Left colon (tissue), 2 donors: ENCODE results near the gene NAALADL2. TPM values are rescaled to one million over a fixed set of nuclear protein-coding genes. Genes with fewer than 3 reads are reported as not detected.

Experiments
- ATAC-seq: fragments of 200-7000 bp; cut with Tn5 transposase; one replicate; pipeline ENCODE4 v1.9.1; 2020; ENCODE audit warnings: mild to moderate bottlenecking, moderate library complexity
- DNase-seq, 2 donors: peaks; one replicate each; pipeline ENCODE4 v3.0.0-alpha.2; 2020
- intact Hi-C, 2 donors: fragments of 100-400 bp; cut with DNase I in 1 of 2; cut with micrococcal nuclease in 1 of 2; formaldehyde crosslinking; loops; one replicate each; pipeline versions ENCODE4 v1.11.2 to v1.14.0; 2022; cut with DNase I, micrococcal nuclease
- total RNA-seq, 2 donors: library from RNA; stranded (reverse); fragmentation: NEBNext Ultra II Directional; extraction: Animal tissue kit (Norgen Biotek cat#: 25700); gene quantifications; one replicate each; pipeline ENCODE4 v1.2.1, GENCODE V29; 2021
- donor health status: DM: no; HTN: no; CAD: no.
- donor health status: DM: yes; HTN: yes; CAD: no.

The NAALADL2 gene
- total RNA-seq, 2 donors from 2014 or later: 20.7 to 21.1 TPM

DNA sequence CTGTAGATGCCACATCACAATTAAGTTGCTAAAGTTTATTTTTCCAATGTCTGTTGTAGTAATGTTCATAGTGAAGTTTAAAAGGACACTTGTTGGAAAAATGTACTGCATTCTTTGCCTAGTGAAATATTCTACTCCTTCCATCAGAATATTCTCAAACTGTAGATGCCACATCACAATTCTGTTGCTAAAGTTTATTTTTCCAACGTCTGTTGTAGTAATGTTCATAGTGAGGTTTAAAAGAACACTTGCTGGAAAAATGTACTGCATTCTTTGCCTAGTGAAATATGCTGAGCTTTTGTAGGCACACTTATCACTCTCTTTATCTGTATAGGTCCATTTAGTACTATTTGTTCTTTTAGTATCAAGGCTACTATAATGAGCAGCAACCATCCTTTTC is 836.1 kb downstream of the NAALADL2 start:
- ATAC-seq (no peak), DNase-seq (no peak)
- intact Hi-C loops: no loop called here

DNA sequence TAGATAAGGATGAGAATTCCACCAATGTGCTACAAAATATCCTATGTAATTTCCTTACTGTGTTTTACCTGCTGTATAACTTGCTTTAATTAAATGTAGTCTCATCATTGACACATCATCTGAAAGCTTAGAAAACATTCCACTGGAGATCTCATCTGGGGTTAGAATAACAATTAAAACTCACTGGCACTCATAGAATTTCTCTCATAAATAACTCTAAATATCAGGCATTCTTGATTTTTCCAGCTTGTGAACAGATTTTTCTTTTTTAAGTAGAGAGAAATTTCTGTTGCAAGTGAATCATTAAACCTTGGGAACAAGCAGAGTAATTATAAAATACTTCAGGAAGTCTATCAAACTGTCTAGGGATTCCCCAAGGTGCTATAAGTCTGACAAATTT is 843.8 kb downstream of the NAALADL2 start:
- intact Hi-C loops: no loop called here
- ATAC-seq (no peak), DNase-seq (no peak)

DNA sequence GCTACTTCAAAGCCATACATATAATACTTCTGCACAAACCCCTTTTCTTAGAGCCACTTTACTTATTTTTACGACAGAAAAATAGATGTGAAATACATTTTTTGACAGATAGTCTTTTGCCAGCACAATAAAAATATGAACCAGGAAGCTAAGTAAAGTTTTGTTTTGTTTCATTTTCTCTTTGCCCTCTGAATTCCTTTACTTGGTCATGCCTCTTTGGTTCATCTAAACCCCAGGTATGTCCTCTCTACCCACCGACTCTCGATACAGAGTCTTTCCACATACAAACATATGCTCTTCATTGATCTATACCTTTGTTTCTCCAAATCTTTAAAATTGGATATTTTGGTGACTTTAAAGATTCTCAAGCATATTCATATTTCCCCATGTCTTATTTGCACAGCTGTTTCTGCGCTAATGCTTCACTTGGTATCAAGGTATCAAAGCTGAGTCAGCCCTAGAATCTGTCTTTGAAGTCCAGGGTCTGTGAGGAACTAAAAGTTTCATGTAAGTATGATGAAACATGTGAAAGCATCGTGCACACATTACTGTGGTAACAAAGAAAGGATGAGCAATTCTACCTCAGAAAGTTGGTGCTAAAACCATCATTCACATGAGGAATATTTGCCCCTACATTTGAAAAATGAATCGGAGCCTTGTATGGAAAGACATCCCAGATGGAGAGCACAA is 845.4 kb downstream of the NAALADL2 start:
- intact Hi-C loops: no loop called here
- no peak for DNase-seq
- ATAC-seq: no peak

DNA sequence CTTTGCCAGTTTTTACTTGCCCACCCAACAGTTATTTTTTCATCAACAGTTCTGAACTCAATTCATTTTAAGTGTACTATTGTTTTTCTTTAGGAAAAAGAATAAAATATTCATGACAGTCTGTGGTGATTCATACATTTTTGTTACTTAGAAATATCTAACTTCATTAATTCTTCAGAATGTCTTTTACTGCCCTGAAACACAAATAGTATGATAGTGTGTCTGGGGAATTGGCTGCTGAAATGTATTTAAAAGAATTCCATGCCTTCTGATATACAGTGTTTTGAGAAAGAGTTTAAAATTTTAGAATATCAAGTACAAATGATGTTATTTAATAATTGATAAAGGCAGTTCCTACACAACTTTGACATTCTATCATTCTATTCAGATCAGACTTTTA is 854.1 kb downstream of the NAALADL2 start:
- DNase-seq (no peak), ATAC-seq (no peak)
- intact Hi-C loops: no loop called here

DNA sequence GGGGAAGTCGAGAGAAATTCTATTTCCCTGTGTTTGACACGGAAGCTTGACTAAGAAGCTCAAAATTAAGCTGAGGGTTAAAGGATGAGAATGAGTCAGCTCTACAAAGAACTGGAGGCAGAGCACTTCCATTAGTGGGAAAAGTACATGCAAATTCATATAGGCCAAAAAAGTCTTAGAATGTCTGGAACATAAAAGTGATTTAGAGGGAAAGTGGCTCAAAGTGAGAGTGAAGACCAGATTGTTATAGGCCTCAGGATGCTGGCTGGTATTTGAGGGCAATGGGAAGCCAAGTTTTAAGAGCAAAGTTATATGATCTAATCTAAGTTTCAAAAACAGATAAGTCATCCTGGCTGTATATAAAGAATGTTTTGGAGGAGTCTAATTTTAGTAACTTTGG is 857.3 kb downstream of the NAALADL2 start:
- DNase-seq (no peak), ATAC-seq (no peak)

DNA sequence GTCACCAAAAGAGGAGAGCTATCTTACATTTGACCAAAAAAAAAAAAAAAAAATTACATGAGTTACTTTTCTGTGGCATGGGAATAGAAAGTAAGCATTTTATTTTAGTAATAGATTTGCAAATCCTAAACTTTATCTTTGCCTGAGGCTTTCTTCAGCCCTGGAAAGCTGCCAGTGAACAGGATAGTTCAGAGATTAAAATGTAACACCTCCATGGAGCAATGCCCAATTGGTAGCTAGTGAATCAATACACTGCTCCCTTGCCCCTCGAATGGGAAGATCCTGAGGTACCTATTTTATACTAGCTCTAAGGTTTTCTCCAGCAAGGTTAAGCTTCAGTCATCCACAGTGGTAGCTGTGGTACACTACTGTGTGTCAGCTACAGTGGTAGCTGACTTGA is 867.1 kb downstream of the NAALADL2 start:
- ATAC-seq (no peak), DNase-seq (no peak)
- intact Hi-C loops: no loop called here

More for the DNA sequence above, 857.3 kb downstream of the NAALADL2 start:
- intact Hi-C loops: no loop called here

DNA sequence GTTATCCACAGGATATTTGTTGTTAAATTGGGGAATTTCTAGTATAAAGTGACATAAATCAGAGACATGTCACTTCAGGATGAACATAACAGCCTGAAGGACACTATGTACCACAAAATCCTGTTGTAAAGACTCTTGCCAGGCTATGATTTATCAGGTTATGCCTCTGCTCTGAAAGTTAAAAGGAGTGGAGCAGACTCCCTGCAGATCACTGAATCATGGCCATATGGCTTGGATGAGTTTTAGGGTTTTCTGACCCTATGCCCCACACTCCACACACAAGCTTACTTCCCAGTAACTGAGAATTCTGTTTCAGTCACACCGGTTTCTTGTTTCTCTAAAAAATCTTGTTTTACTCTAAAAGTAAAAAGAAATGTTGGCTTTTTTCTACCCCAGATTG is 869.4 kb downstream of the NAALADL2 start:
- intact Hi-C loops: no loop called here
- no peak for DNase-seq
- ATAC-seq: no peak

DNA sequence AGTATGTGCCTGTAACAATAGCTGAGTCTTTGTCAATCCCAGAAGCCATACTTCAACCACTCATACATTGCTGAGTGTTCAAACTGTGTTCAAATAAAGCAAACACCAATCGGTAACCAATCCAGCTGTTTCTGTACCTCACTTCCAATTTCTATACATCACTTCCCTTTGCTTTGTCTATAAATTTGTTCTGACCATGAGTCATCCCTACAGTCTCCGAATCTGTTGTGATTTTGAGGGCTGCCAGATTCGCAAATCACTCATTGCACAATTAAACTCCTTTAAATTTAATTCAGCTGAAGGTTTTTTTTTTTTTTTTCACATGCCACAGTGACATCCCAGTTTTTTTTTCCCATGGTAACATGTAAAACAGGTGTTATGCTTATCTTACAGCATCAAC is 870.3 kb downstream of the NAALADL2 start:
- intact Hi-C loops: no loop called here
- DNase-seq (no peak), ATAC-seq (no peak)

DNA sequence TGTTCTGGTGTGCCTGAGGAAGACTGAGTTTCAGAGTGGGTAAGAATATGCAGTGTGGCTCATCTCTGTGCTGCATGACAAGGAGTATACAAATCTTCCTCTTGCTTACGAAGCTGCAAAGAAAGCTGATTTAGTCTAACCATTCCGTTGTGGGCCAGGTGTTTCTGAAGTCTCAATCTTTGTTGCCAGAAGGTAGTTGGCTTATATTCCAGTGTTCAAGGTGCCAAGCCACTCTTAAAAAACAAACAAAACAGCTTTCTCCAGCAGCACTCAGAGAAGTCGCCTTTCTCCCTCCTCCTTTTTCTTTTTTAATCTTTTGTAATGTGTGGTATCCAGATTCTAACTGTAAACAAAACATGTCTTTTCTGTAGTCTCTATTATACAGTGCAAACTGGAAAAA is 872.4 kb downstream of the NAALADL2 start:
- ATAC-seq (no peak), DNase-seq (no peak)
- intact Hi-C loops: no loop called here

DNA sequence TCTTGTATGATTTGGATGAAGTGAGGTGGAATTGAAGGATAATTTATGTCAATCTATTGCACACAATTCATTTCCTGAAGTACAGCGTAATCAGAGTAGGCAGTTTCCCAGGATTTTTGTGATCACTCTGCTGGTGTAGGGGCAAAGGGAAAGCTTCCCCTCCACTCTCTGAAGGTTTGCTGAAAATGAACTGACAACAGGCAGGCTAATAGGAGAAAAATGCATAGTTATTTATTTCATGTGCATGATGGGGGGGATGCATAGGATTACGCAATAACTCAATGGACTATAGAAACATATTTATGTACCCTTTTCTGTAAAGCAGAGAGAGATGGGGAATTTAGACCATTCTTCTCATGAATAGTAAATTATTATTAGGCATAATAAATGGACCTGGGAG is 872.9 kb downstream of the NAALADL2 start:
- intact Hi-C loops: no loop called here
- DNase-seq (no peak), ATAC-seq (no peak)

DNA sequence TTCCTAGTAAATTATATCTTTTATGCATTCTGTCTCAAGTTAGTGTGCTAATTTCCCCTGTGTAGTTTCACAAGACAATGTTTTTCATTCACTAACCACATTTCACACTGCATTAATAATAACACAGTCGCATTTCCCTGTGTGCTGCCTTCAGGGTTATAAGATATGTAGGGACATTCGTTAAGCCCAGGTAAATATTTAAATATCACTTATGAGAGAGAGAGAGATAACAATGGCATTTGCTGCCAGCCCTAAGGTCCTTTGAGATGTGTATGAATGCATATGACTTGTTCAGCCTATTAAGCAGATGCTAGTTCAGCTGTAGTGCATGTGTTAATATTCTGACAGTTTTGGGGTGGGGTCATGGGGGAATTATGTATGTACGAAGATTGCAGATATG is 876.7 kb downstream of the NAALADL2 start:
- intact Hi-C loops: no loop called here
- ATAC-seq: no peak
- no peak for DNase-seq

DNA sequence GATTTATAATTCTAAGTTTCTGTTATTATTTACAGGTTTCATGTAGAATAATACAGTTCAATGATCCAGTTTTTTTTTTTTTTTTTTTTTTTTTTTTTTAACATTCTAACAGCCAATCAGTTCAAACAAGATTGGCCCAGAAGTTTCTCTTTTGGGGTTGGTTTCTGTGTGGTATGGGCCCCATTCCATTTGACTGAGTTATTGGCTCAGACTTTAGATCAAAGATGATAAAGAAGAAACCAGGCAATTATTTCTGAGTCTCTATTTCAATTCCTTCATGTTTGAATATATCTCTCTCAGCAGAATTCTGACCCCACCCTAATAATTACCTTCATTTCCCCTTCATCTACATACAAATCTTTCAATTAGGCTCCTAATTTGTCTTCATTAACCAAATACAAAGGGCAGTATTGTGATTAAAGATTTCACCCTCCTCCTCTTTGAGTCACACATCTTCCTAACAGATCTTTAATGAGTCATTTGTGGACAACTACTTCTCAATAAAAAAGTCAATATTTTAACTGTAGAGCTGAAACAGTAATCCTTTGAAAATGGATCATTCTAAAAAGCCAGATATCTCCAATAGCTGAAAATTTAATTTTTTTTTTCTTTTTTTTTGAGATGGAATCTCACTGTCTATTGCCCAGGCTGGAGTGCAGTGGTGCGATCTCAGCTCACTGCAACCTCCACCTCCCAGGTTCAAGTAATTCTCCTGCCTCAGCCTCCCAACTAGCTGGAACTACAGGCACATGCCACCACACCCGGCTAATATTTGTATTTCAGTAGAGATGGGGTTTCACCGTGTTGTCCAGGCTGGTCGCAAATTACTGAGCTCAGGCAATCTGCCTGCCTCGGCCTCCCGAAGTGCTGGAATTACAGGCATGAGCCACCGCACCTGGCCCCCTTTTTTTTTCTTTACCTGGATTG is 878.8 kb downstream of the NAALADL2 start:
- ATAC-seq: no peak
- DNase-seq: no peak
- intact Hi-C loops: no loop called here

DNA sequence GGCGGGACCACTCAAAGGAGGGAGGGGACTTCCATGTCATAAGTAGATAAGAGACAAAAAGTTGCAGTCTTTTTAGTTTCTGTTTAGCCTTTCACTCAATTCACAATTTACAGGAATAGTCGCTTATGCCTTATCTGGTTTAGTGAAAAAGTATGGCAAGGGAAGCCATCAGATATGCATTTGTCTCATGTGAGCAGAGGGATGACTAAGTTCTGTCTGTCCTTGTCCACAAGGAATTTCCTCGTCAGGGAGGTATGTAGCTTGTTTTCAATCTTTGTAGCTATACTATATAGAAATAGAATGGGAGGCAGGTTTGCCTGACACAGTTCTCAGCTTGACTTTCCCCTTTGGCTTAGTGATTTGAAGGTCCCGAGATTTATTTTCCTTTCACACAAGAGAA is 882.8 kb downstream of the NAALADL2 start:
- DNase-seq (no peak), ATAC-seq (no peak)
- intact Hi-C loops: no loop called here

DNA sequence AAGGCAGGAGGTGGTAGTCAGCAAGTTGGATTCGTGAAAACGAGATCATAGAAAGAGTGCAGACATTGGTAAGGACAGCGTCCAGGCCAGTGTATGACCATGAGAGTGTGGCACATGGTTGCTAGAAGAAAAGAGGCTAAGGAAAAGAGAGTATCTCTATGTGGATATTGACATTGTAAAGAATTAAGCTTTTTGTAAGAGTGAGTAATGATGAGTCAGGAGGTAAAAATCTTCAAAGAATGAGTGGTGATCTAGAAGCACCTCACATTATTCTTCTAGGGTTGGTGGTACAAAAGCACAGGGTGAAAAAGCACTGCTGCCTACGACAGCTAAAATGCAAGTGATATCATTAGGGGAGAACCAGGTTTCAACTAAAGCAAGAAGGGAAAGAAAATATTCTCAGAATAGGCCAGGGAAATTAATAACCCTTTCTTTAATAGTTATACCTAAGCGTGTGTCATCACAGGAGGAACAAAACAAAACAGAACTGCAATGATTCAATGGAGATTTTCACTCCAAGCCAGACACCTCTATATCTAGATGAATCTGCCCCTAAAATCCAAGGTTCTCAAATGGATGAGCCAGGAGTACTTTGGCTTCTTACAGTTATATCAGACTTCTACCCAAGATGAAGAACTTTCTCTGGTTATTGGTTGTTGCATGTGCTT is 884.7 kb downstream of the NAALADL2 start:
- intact Hi-C loops: no loop called here
- ATAC-seq (no peak), DNase-seq (no peak)

DNA sequence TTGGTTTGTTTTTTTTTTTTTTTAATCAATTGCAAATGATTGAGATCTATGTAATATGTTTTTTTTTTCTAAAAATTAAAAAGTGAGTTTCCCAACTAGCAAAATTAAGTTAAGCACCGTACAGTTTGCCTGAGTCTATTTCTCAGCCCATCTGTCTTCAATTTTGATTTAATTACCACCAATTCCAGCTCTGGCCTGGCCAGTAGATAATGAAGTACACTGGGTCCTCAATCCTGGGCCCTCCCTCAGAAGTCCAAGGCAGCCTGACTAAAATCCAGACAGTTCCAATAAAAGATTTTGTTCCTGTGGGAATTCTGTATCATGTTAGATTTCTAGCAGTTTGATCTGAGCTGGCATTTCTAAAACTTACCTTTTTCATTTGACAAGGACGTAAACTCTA is 887.2 kb downstream of the NAALADL2 start:
- intact Hi-C loops: no loop called here
- ATAC-seq (no peak), DNase-seq (no peak)

DNA sequence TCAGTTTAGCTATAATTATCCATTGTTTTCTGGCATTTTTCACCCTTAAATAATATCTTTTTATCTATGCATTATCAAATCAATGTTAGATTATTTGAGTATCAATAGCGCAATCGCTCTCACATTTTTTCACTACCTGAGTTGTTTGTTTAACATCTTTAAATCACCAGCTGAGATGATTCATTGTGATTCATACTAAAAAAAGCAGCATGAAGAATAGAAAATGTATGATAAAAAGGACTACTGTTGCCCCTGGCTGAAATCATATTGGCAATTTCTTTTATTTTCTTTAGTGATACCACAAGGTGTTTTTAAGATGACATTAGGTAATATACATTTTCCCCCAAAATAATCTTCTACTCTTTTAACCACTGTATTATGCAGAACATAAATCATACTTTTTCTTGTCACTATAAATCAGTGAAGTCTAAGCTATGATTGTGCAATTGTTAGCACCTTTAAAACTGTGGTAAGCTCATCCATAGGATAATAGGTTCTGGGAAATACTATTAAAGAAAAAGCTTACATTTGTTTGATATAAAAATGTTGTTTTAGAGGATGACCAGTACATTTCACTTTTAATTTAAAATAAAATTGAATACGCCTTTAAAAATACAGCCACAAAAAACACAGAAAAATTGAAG is 889.1 kb downstream of the NAALADL2 start:
- DNase-seq: no peak
- intact Hi-C loops: no loop called here
- no peak for ATAC-seq

DNA sequence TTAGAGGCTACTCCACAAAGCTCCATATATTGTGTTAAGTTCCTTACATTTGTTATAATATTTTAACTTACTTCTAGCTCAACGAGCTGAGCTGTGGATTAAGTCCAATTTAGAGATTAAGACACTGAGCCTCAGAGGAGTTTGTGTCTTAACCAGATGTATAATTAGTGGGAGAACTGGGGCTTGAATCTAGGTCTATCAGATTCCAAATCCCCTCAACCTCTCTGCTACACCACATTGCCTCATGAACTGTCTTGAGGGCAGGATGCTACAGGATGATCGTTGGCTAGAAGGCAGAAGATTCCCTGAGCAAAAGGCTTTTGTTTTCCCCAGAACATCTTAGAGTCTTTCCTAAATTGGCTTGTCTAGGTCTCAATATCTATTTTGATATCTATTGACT is 890.8 kb downstream of the NAALADL2 start:
- intact Hi-C loops: no loop called here
- ATAC-seq: no peak
- DNase-seq: no peak

DNA sequence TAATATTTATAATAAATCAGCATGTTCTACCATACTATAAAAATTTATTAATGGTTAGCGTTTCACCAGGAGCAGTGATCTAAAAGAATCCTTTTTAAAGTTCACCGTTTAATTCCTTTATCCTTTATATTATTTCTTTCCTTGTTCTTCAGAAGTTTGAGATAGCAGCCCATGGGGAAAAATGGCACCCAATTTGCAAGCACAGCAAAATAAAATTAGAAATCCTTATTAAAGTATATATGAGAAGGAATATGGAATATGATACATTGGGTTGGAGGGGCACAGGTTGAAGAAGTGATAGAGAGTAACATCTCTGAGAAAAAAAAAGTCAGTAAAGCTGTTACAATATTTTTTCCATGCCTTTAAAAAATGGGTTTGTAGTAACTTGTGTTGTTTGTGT is 892.0 kb downstream of the NAALADL2 start:
- no peak for ATAC-seq
- no peak for DNase-seq
- intact Hi-C loops: no loop called here

DNA sequence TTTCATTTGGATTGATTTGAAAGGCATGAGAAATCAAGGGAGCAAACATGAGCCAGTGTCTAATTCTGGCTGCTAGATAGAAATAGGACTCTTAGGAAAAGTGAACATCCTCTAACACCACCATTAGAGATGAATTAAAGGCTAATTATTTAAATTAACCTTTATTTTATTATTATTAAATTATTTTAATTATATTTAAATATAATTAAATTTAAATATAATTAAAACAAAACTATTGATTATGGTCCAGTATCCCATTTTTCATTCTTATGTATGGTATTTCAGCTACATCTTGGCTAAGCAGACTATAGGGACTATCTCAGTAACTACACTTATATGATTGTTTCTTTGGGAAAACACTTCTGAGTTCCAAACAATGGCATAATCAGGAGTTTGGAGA is 904.8 kb downstream of the NAALADL2 start:
- DNase-seq (no peak), ATAC-seq (no peak)
- intact Hi-C loops: no loop called here

DNA sequence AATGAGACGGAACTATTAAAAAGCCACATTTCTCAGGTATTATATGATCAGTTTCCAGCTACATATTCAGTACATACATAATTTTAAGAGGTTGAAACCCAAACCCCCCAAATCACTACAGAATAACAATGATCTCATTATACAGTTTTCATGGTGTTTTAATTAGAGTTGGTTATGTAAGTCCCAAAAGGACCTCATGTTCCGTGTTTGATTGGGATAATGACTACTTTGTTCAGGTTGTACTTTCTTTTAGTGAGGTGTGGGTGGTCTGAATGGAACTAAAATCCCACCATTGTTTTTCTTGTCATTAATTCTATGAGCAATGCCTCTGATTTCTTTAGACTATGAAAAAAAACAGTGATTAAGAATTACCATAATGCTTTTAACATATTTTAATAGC is 905.6 kb downstream of the NAALADL2 start:
- DNase-seq (no peak), ATAC-seq (no peak)
- intact Hi-C loops: no loop called here
